Fibroblast of lung (primary cell): ENCODE data around the gene CACNA1A.

ENCODE experiments used
- CTCF ChIP-seq, 2 donors: IDR thresholded peaks in 1 of 2; conservative IDR thresholded peaks in 1 of 2; 1 replicate in 1 of 2; 2 replicates in 1 of 2; pipeline ENCODE4 v1.5.1; 2011 to 2012; ENCODE audit warnings: low read length in 2 of 2, control low read depth in 1 of 2, inconsistent platforms in 1 of 2, low read depth in 1 of 2, mild to moderate bottlenecking in 1 of 2
- EZH2 ChIP-seq: IDR thresholded peaks from 2 replicates; pipeline ENCODE4 v1.5.1; 2012; ENCODE audit warnings: low read length, control low read depth, mild to moderate bottlenecking; ENCODE audit errors: missing control alignments

- no peak for TF ChIP-seq CTCF (conservative IDR thresholded peaks at IDR 0.05 in 1 of 2, IDR thresholded peaks at IDR 0.05 in 1 of 2; ENCODE audit: low read depth in 1 of 2, low read length in 2 of 2)
- no peak for TF ChIP-seq EZH2
Measured at GRCh38 chr19:13163609-13164342, 342.5 kb downstream of the CACNA1A start.
